ENCODE data around the gene SGSM1. TPM values are rescaled to one million over a fixed set of nuclear protein-coding genes. Genes with fewer than 3 reads are reported as not detected.

SGSM1 gene
- total RNA-seq, 1 experiment from 2014 or later = 0.29 TPM

- no peaks in the 10 kb centered on the region for H3K9me2 ChIP-seq (replicated peaks; ENCODE audit: low read length)
- H3K9ac ChIP-seq (ENCODE audit: low read length) = no peak overlapping the region
- no peaks in the 10 kb centered on the region for H3K79me2 ChIP-seq (ENCODE audit: low read length)
- ATAC-seq = no peak
- H4K20me1 ChIP-seq (ENCODE audit: low read length) = no peaks in the 10 kb centered on the region
- no peak overlapping the region for H3K4me3 ChIP-seq (ENCODE audit: low read length)
- H2AFZ ChIP-seq (ENCODE audit: low read length) = no peak overlapping the region
- CTCF ChIA-PET = no interaction called here
- no peak overlapping the region for H3K27ac ChIP-seq (ENCODE audit: low read length)
- intact Hi-C loops (cut with micrococcal nuclease) = no loop called here
- H3K4me2 ChIP-seq (ENCODE audit: low read length) = no peak overlapping the region
- POLR2A ChIA-PET (ENCODE audit: unreplicated experiment) = no interaction called here
- no peaks in the 10 kb centered on the region for H3F3A ChIP-seq (ENCODE audit: low read length, unreplicated experiment)
- no peaks in the 10 kb centered on the region for H3K4me1 ChIP-seq (ENCODE audit: insufficient read depth, low read length)
- no peaks in the 10 kb centered on the region for H3K9me3 ChIP-seq (ENCODE audit: low read length)
- no peaks in the 10 kb centered on the region for H3K36me3 ChIP-seq (ENCODE audit: low read depth, low read length)
- no peak for DNase-seq
- 0 out of 2 replicates have a peak, but pooled peaks cover 6% of the 10 kb centered on the region for H3K27me3 ChIP-seq (ENCODE audit: low read length)
- no TSS peak for BruUV-seq (replicated peaks)
- TF ChIP-seq EZH2phosphoT487 (IDR thresholded peaks at IDR 0.05; ENCODE audit: borderline replicate concordance, low read length) (no peak), CTCF (conservative IDR thresholded peaks at IDR 0.05; ENCODE audit: low read depth, low read length) (no peak), EZH2 (IDR thresholded peaks at IDR 0.05; ENCODE audit: low read length, unreplicated experiment) (no peak)
These were observed 61.5 kb downstream of the SGSM1 start for GRCh38 chr22:24867323-24868022.

GRCh38 chr22:24868979-24869378 is 63.0 kb downstream of the SGSM1 start:
- H3K9ac ChIP-seq (ENCODE audit: low read length) = no peak overlapping the region
- H3K9me2 ChIP-seq (replicated peaks; ENCODE audit: low read length) = no peaks in the 10 kb centered on the region
- DNase-seq (no peak), ATAC-seq (no peak)
- H3K79me2 ChIP-seq (ENCODE audit: low read length) = no peaks in the 10 kb centered on the region
- H4K20me1 ChIP-seq (ENCODE audit: low read length) = no peaks in the 10 kb centered on the region
- no TSS peak for BruUV-seq (replicated peaks)
- TF ChIP-seq CTCF (conservative IDR thresholded peaks at IDR 0.05; ENCODE audit: low read depth, low read length) = no peak
- no peak for TF ChIP-seq EZH2phosphoT487 (IDR thresholded peaks at IDR 0.05; ENCODE audit: borderline replicate concordance, low read length)
- TF ChIP-seq EZH2 (IDR thresholded peaks at IDR 0.05; ENCODE audit: low read length, unreplicated experiment) = no peak
- H3K4me3 ChIP-seq (ENCODE audit: low read length) = no peak overlapping the region
- H3F3A ChIP-seq (ENCODE audit: low read length, unreplicated experiment) = no peaks in the 10 kb centered on the region
- 0 out of 2 replicates have a peak, but pooled peaks cover 6% of the 10 kb centered on the region for H3K27me3 ChIP-seq (ENCODE audit: low read length)
- H3K9me3 ChIP-seq (ENCODE audit: low read length) = no peaks in the 10 kb centered on the region
- H3K27ac ChIP-seq (ENCODE audit: low read length) = no peak overlapping the region
- no peak overlapping the region for H2AFZ ChIP-seq (ENCODE audit: low read length)
- POLR2A ChIA-PET (ENCODE audit: unreplicated experiment) = no interaction called here
- H3K4me1 ChIP-seq (ENCODE audit: insufficient read depth, low read length) = no peaks in the 10 kb centered on the region
- CTCF ChIA-PET = no interaction called here
- H3K36me3 ChIP-seq (ENCODE audit: low read depth, low read length) = no peaks in the 10 kb centered on the region
- no peak overlapping the region for H3K4me2 ChIP-seq (ENCODE audit: low read length)
- intact Hi-C loops (cut with micrococcal nuclease) = no loop called here

- ATAC-seq = no peak
- no TSS peak for BruUV-seq (replicated peaks)
These were observed 65.7 kb downstream of the SGSM1 start for GRCh38 chr22:24871611-24872205.

More at GRCh38 chr22:24871611-24872205, 65.7 kb downstream of the SGSM1 start:
- H3K4me3 ChIP-seq (ENCODE audit: low read length) = no peak overlapping the region
- no peaks in the 10 kb centered on the region for H3K4me1 ChIP-seq (ENCODE audit: insufficient read depth, low read length)
- no peak overlapping the region for H2AFZ ChIP-seq (ENCODE audit: low read length)
- POLR2A ChIA-PET (ENCODE audit: unreplicated experiment) = no interaction called here
- H3K36me3 ChIP-seq (ENCODE audit: low read depth, low read length) = no peaks in the 10 kb centered on the region
- no peaks in the 10 kb centered on the region for H3F3A ChIP-seq (ENCODE audit: low read length, unreplicated experiment)
- no peaks in the 10 kb centered on the region for H4K20me1 ChIP-seq (ENCODE audit: low read length)
- DNase-seq = no peak
- no peak overlapping the region for H3K4me2 ChIP-seq (ENCODE audit: low read length)
- no peak overlapping the region for H3K9ac ChIP-seq (ENCODE audit: low read length)
- H3K27ac ChIP-seq (ENCODE audit: low read length) = no peak overlapping the region
- H3K79me2 ChIP-seq (ENCODE audit: low read length) = no peaks in the 10 kb centered on the region
- H3K9me3 ChIP-seq (ENCODE audit: low read length) = no peaks in the 10 kb centered on the region
- CTCF ChIA-PET = no interaction called here
- H3K9me2 ChIP-seq (replicated peaks; ENCODE audit: low read length) = no peaks in the 10 kb centered on the region
- intact Hi-C loops (cut with micrococcal nuclease) = no loop called here
- 0 out of 2 replicates have a peak, but pooled peaks cover 6% of the 10 kb centered on the region for H3K27me3 ChIP-seq (ENCODE audit: low read length)
- no peak for TF ChIP-seq EZH2 (IDR thresholded peaks at IDR 0.05; ENCODE audit: low read length, unreplicated experiment)
- no peak for TF ChIP-seq EZH2phosphoT487 (IDR thresholded peaks at IDR 0.05; ENCODE audit: borderline replicate concordance, low read length)
- no peak for TF ChIP-seq CTCF (conservative IDR thresholded peaks at IDR 0.05; ENCODE audit: low read depth, low read length)
